Fibroblast of skin of left biceps (primary cell): ENCODE results near the gene HNF1B.

Experiments used
- DNase-seq, 2 experiments: peaks; one replicate each; pipeline ENCODE4 v3.0.0-alpha.2; 2013; ENCODE audit warnings: low read depth in 2 of 2

HNF1B gene

GRCh38 chr17:37736428-37736827 is 8.4 kb downstream of the HNF1B start:
- DNase-seq: no peak

GRCh38 chr17:37735165-37735564 is 9.7 kb downstream of the HNF1B start:
- no peak for DNase-seq

GRCh38 chr17:37732316-37732715 is 12.5 kb downstream of the HNF1B start:
- no peak for DNase-seq

GRCh38 chr17:37731056-37731455 is 13.8 kb downstream of the HNF1B start:
- DNase-seq: no peak

- no peak for DNase-seq
These were observed 15.0 kb downstream of the HNF1B start for GRCh38 chr17:37729905-37730304.

GRCh38 chr17:37726891-37727675 is 17.8 kb downstream of the HNF1B start:
- no peak for DNase-seq

- no peak for DNase-seq
These were observed 18.6 kb downstream of the HNF1B start for GRCh38 chr17:37726248-37726647.

GRCh38 chr17:37725601-37726146 is 19.2 kb downstream of the HNF1B start:
- DNase-seq: no peak

GRCh38 chr17:37725021-37725595 is 19.8 kb downstream of the HNF1B start:
- no peak for DNase-seq

- no peak for DNase-seq
These were observed 23.9 kb downstream of the HNF1B start for GRCh38 chr17:37720989-37721388.

GRCh38 chr17:37719866-37720265 is 25.0 kb downstream of the HNF1B start:
- no peak for DNase-seq

GRCh38 chr17:37718324-37719048 is 26.4 kb downstream of the HNF1B start:
- DNase-seq: no peak

- DNase-seq: no peak
These were observed 27.1 kb downstream of the HNF1B start for GRCh38 chr17:37717627-37718323.

GRCh38 chr17:37714897-37715296 is 30.0 kb downstream of the HNF1B start:
- DNase-seq: no peak

- DNase-seq: no peak
These were observed 31.2 kb downstream of the HNF1B start for GRCh38 chr17:37713624-37714023.

GRCh38 chr17:37713028-37713431 is 31.8 kb downstream of the HNF1B start:
- no peak for DNase-seq

- DNase-seq: no peak
These were observed 33.7 kb downstream of the HNF1B start for GRCh38 chr17:37711113-37711512.

- DNase-seq: no peak
These were observed 34.4 kb downstream of the HNF1B start for GRCh38 chr17:37710344-37710886.

- DNase-seq: no peak
These were observed 36.1 kb downstream of the HNF1B start for GRCh38 chr17:37708616-37709212.

- no peak for DNase-seq
These were observed 36.7 kb downstream of the HNF1B start for GRCh38 chr17:37708008-37708615.

GRCh38 chr17:37706446-37706845 is 38.4 kb downstream of the HNF1B start:
- DNase-seq: no peak
